ENCODE measurements around the gene TOB2.

DNA sequence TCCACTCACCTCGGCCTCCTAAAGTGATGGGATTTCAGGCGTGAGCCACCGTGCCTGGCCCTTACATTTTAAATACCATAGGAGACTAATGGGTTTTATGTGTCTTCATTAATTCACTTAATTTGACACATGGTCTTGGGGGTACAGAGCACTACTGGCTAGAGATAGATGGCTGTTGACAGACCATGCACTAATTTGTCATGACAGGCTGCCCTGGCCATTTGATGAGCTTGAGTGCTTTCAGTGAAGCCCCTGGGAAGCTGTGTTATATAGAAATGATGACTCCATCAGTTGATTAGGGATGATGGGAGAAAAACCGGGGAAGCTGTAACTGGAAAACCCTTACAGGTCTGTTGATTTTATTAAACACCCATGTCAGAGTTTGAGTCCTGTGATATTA is 15.3 kb upstream of the TOB2 start:
- TF ChIP-seq, protein P1, sequence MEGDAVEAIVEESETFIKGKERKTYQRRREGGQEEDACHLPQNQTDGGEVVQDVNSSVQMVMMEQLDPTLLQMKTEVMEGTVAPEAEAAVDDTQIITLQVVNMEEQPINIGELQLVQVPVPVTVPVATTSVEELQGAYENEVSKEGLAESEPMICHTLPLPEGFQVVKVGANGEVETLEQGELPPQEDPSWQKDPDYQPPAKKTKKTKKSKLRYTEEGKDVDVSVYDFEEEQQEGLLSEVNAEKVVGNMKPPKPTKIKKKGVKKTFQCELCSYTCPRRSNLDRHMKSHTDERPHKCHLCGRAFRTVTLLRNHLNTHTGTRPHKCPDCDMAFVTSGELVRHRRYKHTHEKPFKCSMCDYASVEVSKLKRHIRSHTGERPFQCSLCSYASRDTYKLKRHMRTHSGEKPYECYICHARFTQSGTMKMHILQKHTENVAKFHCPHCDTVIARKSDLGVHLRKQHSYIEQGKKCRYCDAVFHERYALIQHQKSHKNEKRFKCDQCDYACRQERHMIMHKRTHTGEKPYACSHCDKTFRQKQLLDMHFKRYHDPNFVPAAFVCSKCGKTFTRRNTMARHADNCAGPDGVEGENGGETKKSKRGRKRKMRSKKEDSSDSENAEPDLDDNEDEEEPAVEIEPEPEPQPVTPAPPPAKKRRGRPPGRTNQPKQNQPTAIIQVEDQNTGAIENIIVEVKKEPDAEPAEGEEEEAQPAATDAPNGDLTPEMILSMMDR (IDR thresholded peaks at IDR 0.05; ENCODE audit: low read depth, low read length), result no peak
- no peak for TF ChIP-seq EZH2phosphoT487 (IDR thresholded peaks at IDR 0.05; ENCODE audit: low read depth)

Measured in OCI-LY3 (cell line).